Fibroblast of villous mesenchyme (primary cell): Measurements from ENCODE around the gene AGAP3. TPM values are rescaled to one million over a fixed set of nuclear protein-coding genes. Genes with fewer than 3 reads are reported as not detected.

Experiments used
- DNase-seq: peaks from one replicate; pipeline ENCODE4 v3.0.0-alpha.2; 2010; ENCODE audit warnings: low read depth
- H3K4me3 ChIP-seq: 2 replicates; pipeline ENCODE4 v1.5.1; 2011; ENCODE audit warnings: low read depth, mild to moderate bottlenecking, low read length
- total RNA-seq: library from RNA; depleted of rRNA; stranded (reverse); fragments of >200 nt; gene quantifications from 2 replicates; pipeline ENCODE4 v1.2.3, GENCODE V29; 2012
- TF ChIP-seq, protein P1 (sequence below): IDR thresholded peaks from 2 replicates; pipeline ENCODE4 v1.5.1; 2012; ENCODE audit warnings: low read depth, mild to moderate bottlenecking, low read length; ENCODE audit not compliant: insufficient read depth

The AGAP3 gene
- total RNA-seq, 1 donor: 59.2 TPM

- peak overlapping the region; percentile 83 for H3K4me3 ChIP-seq
- no peak for DNase-seq
These were observed 965 bp upstream of the AGAP3 start for GRCh38 chr7:151085329-151085690.

GRCh38 chr7:151086802-151087244, 548 bp downstream of the AGAP3 start:
- TF ChIP-seq, protein P1, sequence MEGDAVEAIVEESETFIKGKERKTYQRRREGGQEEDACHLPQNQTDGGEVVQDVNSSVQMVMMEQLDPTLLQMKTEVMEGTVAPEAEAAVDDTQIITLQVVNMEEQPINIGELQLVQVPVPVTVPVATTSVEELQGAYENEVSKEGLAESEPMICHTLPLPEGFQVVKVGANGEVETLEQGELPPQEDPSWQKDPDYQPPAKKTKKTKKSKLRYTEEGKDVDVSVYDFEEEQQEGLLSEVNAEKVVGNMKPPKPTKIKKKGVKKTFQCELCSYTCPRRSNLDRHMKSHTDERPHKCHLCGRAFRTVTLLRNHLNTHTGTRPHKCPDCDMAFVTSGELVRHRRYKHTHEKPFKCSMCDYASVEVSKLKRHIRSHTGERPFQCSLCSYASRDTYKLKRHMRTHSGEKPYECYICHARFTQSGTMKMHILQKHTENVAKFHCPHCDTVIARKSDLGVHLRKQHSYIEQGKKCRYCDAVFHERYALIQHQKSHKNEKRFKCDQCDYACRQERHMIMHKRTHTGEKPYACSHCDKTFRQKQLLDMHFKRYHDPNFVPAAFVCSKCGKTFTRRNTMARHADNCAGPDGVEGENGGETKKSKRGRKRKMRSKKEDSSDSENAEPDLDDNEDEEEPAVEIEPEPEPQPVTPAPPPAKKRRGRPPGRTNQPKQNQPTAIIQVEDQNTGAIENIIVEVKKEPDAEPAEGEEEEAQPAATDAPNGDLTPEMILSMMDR: no peak
- DNase-seq: peak; percentile 51
- H3K4me3 ChIP-seq: peak overlapping the region; percentile 83

More at GRCh38 chr7:151085329-151085690, 965 bp upstream of the AGAP3 start:
- TF ChIP-seq, protein P1: no peak

DNA sequence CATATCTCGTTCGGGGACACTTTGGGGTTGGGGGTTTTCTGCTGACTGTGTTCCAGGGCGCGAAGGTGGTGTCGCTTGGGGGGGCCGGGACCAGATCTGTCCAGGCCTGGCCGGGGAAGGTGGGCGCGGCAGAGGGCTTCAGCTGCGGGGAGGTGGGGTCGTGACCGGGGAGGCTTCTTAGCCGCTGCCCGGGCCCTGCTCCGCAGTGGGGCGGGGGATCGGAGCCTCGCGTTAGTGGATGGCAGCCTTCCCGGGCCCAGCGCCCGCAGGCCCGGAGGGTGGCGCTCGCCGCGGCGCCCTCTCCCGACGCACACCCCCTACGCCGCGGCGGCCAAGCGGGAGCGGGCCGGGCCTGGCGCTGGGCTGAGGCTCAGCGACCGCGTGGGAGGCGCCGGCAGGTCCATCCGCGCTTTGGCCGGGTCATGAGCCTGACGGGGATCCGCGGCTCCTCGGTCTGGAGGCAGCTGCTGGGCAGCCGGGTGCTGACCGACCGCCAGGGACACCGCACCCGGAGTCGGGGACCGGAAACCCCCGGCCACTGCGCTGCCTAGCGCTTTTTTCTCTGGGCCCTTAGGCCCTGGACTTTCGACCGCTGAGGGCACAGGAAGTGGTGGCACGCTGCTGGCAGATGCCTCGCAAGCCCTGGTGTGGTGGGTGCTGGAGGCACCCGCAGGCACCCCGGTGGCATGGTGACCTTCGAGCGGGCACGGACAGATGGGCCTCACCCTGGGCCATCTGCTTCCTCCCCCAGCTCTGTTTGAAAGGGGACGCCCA, 1.2 kb downstream of the AGAP3 start:
- TF ChIP-seq, protein P1: peak; percentile 23
- H3K4me3 ChIP-seq: peak overlapping the region; percentile 83
- DNase-seq: peak; percentile 64

- TF ChIP-seq, protein P1: no peak
- peak; percentile 40 for DNase-seq
- peak overlapping the region; percentile 83 for H3K4me3 ChIP-seq
These were observed 2.0 kb downstream of the AGAP3 start for GRCh38 chr7:151088019-151088855.

GRCh38 chr7:151088856-151089699, 2.8 kb downstream of the AGAP3 start:
- peak; percentile 94 for DNase-seq
- TF ChIP-seq, protein P1: no peak
- H3K4me3 ChIP-seq: peak overlapping the region; percentile 83
